ENCODE measurements around the gene BEST1.
A peak's percentile ranks its signal among the peaks of the same experiment; 100 is the strongest.

BEST1 gene

DNA sequence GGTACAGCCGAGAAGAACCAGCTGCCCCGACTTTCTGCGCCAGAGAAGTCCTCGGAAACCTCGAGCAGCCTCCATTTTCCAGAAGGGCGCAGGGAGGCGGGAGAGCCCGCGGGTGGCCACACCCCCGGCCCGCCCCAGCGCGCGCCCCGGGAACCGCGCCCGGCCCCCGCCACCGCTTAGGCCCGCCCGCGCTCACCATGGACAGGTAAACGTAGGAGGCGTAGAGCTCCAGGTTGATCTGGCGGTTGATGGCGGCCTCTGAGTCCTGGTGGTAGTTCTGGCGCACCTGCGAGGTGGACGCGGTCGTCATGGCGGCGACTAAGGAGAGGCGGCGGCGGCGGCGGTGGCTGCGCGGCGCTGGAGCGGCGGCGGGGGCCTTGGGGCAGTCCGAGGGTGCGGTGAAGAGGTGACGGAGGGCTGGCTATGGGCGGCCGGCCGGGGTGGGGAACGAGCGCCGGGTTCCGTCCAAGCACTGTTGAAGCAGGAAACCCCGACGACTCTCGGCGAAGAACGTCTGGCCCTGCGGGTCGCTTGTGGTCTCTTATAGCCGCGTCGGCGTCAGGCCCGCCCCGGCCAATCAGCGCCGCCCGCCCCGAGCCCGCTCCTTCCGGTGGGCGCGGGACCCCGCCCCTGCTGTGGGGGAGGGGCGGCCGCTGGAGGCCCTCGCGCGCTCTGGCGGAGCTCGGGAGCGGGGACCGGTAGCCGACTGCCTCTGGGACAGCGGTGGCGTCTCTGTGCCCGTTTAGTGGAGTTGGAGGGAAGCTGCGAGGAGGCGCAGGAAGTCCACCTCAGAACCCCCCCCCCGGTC lies 17.2 kb downstream of the BEST1 start, which contains the start of gene FTH1:
Gene FTH1 (minus strand): TSS at position 519 of the 808 bp plus-strand sequence. CDS start 209 bp downstream, at position 310.
- TF ChIP-seq, protein P1, sequence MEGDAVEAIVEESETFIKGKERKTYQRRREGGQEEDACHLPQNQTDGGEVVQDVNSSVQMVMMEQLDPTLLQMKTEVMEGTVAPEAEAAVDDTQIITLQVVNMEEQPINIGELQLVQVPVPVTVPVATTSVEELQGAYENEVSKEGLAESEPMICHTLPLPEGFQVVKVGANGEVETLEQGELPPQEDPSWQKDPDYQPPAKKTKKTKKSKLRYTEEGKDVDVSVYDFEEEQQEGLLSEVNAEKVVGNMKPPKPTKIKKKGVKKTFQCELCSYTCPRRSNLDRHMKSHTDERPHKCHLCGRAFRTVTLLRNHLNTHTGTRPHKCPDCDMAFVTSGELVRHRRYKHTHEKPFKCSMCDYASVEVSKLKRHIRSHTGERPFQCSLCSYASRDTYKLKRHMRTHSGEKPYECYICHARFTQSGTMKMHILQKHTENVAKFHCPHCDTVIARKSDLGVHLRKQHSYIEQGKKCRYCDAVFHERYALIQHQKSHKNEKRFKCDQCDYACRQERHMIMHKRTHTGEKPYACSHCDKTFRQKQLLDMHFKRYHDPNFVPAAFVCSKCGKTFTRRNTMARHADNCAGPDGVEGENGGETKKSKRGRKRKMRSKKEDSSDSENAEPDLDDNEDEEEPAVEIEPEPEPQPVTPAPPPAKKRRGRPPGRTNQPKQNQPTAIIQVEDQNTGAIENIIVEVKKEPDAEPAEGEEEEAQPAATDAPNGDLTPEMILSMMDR (IDR thresholded peaks at IDR 0.05; ENCODE audit: low read depth, low read length) = no peak
- peak within 1 kb of the TSS; percentile 100 for H3K4me3 ChIP-seq (ENCODE audit: low read depth, low read length)

DNA sequence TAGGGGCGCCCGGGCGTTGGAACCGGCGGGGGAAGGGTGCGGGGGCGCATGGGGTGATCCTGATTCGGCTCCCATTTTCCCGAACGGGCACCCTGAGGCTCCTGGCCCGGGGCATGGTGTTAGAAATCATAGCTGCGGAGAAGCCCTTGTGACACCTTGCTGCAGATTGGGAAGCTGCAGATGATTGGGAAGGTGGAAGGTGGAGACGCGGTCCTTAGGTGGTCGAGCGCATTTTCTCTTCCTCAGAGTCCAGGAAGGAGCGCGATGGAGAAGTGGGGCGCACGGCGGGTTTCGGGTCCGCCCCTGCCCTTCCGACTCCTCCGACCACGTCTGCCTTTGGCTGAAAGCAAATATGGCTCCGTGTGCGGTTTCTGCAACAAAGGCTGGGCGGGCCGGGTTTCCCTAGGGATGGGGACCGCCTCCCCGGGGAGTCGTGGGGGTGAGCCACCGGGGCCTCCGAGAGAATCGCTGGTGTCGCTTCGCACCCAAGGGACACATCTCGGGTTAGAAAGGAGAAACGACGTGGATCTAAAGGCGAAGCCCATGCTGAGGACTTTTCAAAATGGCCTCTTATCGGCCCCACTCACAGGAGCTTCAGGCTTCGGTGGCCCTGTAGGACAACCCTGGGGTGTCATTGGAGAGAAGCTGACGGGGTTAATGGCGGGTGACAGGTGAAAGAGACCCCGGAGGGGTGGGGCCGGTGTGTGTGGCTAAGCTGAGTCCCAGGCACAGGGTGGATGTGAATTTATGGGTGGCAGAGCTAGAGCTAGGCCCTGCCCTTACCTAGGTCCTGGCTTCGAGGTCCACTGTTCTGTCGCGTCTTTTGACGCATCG lies 18.0 kb downstream of the BEST1 start:
- peak overlapping the region; percentile 100 for H3K4me3 ChIP-seq (ENCODE audit: low read depth, low read length)
- TF ChIP-seq, protein P1 (IDR thresholded peaks at IDR 0.05; ENCODE audit: low read depth, low read length) = no peak

DNA sequence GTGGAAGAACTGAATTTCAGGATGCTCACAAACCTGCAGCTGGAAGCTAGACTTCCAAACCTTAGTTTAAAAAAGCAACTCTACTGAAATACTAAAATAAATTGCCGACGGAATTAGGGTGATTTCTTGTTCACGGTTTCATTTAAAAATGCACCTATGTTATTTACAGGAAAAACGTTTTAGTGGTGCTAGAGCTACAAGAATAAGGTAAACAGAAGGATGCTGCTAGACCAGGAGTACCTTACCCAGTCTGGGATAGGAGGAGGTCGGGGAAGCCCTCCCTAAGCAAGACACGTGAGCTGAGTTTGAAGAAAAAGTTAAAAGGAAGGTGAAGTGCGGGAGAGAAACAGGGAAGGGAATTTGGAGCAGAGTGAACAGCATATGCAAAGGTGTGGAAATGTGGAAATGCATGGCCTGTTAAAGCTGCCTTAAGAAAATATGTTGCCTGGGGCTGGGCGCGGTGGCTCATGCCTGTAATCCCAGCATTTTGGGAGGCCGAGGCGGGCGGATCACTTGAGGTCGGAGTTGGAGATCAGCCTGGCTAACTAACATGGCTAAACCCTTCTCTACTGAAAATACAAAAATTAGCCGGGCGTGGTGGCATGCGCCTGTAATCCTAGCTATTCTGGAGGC lies 18.7 kb downstream of the BEST1 start:
- no peak overlapping the region; the same call in 1 of the 2 replicates for H3K4me3 ChIP-seq (ENCODE audit: low read depth, low read length)
- TF ChIP-seq, protein P1 (IDR thresholded peaks at IDR 0.05; ENCODE audit: low read depth, low read length) = no peak

DNA sequence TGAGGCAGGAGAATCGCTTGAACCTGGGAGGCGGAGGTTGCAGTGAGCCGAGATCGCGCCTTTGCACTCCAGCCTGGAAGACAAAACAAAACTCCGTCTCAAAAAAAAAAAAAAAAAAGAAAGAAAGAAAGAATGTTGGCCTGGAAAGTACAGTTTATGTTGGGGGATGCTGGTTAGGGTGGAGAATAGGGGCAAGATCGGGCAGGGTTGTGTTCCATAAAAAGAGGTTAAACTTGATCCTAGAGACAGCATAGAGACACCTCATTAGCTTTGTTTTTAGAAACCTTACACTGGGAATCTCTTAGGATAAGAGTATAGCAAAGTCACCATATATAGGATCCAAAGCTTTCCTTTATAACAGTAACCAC lies 19.2 kb downstream of the BEST1 start:
- TF ChIP-seq, protein P1 (IDR thresholded peaks at IDR 0.05; ENCODE audit: low read depth, low read length) = no peak
- H3K4me3 ChIP-seq (ENCODE audit: low read depth, low read length) = no peak overlapping the region

DNA sequence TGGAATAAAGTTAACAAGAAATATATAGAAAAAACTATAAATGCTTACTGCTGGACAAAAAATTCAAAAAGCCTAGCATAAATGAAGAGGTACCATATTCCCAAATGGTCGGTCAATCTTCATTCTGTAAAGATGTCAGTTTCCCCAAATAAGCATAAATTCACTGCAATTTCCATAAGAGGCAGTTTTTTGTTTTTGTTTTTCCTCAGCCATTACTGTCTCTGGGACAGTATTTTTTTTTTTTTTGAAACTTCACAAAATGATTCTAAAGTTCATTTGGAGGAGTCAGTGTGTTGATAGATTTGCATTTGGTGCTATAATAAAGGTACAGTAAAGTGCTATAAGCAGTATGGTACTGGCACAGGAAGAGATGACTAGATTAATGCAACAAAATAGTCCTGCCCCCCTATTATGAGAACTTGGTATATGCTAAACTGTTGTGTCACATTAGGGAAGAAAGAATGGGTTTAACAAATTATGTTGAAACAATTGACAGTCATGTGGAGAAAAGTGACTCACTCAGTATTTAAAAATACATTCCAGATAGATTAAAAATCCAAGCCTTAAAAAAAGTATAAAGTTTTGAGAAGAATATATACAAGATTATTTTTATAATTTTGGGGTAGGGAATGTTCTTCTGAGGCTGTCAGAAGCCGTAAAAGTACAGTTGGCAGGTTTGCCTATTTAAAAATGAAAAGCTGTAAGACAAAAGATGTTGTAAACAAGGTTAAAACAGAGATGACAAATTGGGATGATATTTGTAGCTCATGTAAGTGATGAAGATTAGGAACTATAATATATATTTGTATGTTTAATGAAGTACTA lies 19.9 kb downstream of the BEST1 start:
- no peak overlapping the region for H3K4me3 ChIP-seq (ENCODE audit: low read depth, low read length)
- TF ChIP-seq, protein P1 (IDR thresholded peaks at IDR 0.05; ENCODE audit: low read depth, low read length) = no peak

DNA sequence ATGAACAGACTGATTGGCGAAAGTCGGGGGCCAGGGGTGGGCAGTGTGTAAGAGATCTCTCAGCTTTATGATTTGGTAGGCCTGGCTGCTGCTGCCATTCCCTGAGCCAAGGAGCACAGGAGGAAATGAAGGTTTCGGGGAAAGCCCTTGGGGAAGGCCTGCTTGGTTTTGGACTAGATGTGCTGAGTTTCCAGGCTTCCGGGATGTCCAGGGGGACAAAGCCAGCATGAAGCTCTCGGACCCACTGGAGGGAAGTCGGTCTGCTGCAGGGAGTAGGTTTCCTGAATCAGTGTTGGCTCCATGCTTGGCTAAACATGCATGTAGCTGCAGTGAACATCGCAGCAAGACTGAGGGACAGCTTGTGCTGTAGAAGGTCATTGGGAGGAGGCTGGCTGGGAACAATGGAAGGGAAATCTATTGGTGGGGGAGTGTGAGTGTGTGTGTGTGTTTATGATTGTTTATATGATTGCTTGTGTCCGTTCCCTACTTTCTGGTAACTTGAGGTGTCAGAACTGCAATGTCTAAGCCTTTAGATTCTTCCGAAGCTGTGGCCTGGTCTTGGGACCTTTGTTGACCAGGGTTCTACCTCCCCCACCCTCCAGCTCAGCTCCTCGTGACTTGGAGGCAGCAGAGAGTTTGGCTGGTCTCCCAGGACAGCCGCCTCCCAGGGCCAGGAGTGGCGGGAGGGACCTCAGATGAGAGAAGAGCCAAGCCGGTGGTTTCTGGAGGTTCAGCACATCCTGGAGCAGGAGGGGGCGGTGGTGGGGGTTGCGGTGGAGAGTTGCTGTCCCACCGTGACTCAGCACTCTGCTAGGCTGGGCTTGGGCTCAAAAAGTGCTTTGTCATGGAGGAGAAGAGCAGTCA lies 21.3 kb downstream of the BEST1 start:
- TF ChIP-seq, protein P1 (IDR thresholded peaks at IDR 0.05; ENCODE audit: low read depth, low read length) = no peak
- no peak overlapping the region for H3K4me3 ChIP-seq (ENCODE audit: low read depth, low read length)

Data from WI38 (cell line).